A673 (cell line): ENCODE data around the gene EXOSC10. TPM values are rescaled to one million over a fixed set of nuclear protein-coding genes. Genes with fewer than 3 reads are reported as not detected.

ENCODE experiments used
- BruUV-seq: library from RNA; stranded (reverse); fragments of 400-500 nt; replicated peaks from 2 replicates; lab custom pipeline; 2021; lab: Mats Ljungman, UMichigan
- CTCF ChIA-PET: fragments of 300-600 bp; sonication (Branson Sonifier 250); formaldehyde crosslinking; loops from one replicate; lab custom pipeline; 2022; ENCODE audit warnings: antibody characterized with exemption; lab: Charles Lee
- POLR2A ChIA-PET: fragments of 300-600 bp; sonication (Branson Sonifier 250); formaldehyde crosslinking; loops from one replicate; lab custom pipeline; 2022; ENCODE audit warnings: antibody characterized with exemption; ENCODE audit not compliant: low non-redundant PET; lab: Charles Lee
- DNase-seq: peaks from one replicate; pipeline ENCODE4 v3.0.0-alpha.2; 2015; ENCODE audit warnings: low spot score
- H3K27ac ChIP-seq: fragments of 200-600 bp; sonication (generic); 2 replicates; pipeline ENCODE4 v1.5.1; 2016; ENCODE audit warnings: mixed run types, low read depth, mild to moderate bottlenecking, mixed read lengths, antibody characterized with exemption, low read length; ENCODE audit not compliant: poor library complexity, severe bottlenecking
- H3K27me3 ChIP-seq: fragments of 200-600 bp; sonication (generic); replicated peaks from 2 replicates; pipeline ENCODE4 v1.6.1; 2017; ENCODE audit warnings: mixed run types, low read depth, mild to moderate bottlenecking, mixed read lengths, antibody characterized with exemption, low read length; ENCODE audit not compliant: insufficient read depth, poor library complexity
- H3K36me3 ChIP-seq: fragments of 200-600 bp; sonication (generic); 2 replicates; pipeline ENCODE4 v1.6.1; 2016; ENCODE audit warnings: mixed run types, mild to moderate bottlenecking, mixed read lengths, antibody characterized with exemption, low read length; ENCODE audit not compliant: insufficient read depth, poor library complexity, severe bottlenecking
- H3K4me1 ChIP-seq: fragments of 200-600 bp; sonication (generic); 2 replicates; pipeline ENCODE4 v1.6.1; 2017; ENCODE audit warnings: mixed run types, mild to moderate bottlenecking, mixed read lengths, antibody characterized with exemption, low read length; ENCODE audit not compliant: insufficient read depth, poor library complexity, severe bottlenecking
- H3K4me3 ChIP-seq: fragments of 200-600 bp; sonication (generic); 2 replicates; pipeline ENCODE4 v1.5.1; 2016; ENCODE audit warnings: low read depth, mixed run types, mild to moderate bottlenecking, mixed read lengths, low read length; ENCODE audit not compliant: poor library complexity, severe bottlenecking
- H3K9me3 ChIP-seq: fragments of 200-600 bp; sonication (generic); 2 replicates; pipeline ENCODE4 v1.6.1; 2016; ENCODE audit warnings: mixed run types, low read depth, mild to moderate bottlenecking, mixed read lengths, antibody characterized with exemption, low read length; ENCODE audit not compliant: poor library complexity, severe bottlenecking
- EZH2 ChIP-seq: fragments of 200-600 bp; sonication (generic); IDR thresholded peaks from 2 replicates; pipeline ENCODE4 v1.6.1; 2017; ENCODE audit warnings: borderline replicate concordance, low read depth, mild to moderate bottlenecking, mixed read lengths, antibody characterized with exemption, low read length; ENCODE audit not compliant: poor library complexity, severe bottlenecking
- intact Hi-C: fragments of 100-400 bp; cut with micrococcal nuclease; formaldehyde crosslinking; loops from one replicate; pipeline ENCODE4 v1.10.0; 2022; ENCODE audit not compliant: unreplicated experiment
- total RNA-seq: library from RNA; stranded (reverse); gene quantifications from 2 replicates; pipeline ENCODE4 v1.2.3, GENCODE V29; 2021
- TF ChIP-seq, protein P1 (sequence below): fragments of 300-800, 200-600 bp; sonication (generic); conservative IDR thresholded peaks from 2 replicates; pipeline ENCODE4 v1.5.1; 2017; ENCODE audit warnings: low read depth, mild to moderate bottlenecking, antibody characterized with exemption, low read length, moderate library complexity, mixed read lengths

Gene EXOSC10
- total RNA-seq, 1 experiment from 2014 or later = 119 TPM

DNA sequence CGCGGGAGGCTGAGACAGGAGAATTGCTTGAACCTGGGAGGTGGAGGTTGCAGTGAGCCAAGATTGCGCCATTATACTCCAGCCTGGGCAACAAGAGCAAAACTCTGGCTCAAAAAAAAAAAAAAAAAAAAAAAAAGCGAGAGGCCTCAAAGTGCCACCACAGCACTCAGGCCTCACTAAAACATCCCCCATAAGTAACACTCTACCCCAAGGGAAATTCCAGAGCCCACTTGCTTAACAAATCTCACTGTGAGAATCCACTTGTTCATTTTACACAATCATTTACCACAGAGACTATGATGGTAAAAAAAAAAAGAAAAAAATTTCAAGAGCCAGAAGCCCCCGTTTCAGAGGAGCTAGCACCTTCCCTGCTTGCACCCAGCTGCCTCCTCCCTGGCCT is 26.3 kb upstream of the EXOSC10 start:
- intact Hi-C loops = no loop called here
- Histone ChIP-seq H3K4me3 (no peak overlapping the region), H3K27me3 (no peaks in the 10 kb centered on the region), H3K36me3 (peaks cover 65% of the 10 kb centered on the region), H3K27ac (no peak overlapping the region), H3K9me3 (no peaks in the 10 kb centered on the region), H3K4me1 (peaks cover 4% of the 10 kb centered on the region)
- CTCF ChIA-PET = no interaction called here
- DNase-seq = no peak
- POLR2A ChIA-PET = no interaction called here
- no peak for TF ChIP-seq EZH2
- TF ChIP-seq, protein P1, sequence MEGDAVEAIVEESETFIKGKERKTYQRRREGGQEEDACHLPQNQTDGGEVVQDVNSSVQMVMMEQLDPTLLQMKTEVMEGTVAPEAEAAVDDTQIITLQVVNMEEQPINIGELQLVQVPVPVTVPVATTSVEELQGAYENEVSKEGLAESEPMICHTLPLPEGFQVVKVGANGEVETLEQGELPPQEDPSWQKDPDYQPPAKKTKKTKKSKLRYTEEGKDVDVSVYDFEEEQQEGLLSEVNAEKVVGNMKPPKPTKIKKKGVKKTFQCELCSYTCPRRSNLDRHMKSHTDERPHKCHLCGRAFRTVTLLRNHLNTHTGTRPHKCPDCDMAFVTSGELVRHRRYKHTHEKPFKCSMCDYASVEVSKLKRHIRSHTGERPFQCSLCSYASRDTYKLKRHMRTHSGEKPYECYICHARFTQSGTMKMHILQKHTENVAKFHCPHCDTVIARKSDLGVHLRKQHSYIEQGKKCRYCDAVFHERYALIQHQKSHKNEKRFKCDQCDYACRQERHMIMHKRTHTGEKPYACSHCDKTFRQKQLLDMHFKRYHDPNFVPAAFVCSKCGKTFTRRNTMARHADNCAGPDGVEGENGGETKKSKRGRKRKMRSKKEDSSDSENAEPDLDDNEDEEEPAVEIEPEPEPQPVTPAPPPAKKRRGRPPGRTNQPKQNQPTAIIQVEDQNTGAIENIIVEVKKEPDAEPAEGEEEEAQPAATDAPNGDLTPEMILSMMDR = no peak
- no TSS peak for BruUV-seq

DNA sequence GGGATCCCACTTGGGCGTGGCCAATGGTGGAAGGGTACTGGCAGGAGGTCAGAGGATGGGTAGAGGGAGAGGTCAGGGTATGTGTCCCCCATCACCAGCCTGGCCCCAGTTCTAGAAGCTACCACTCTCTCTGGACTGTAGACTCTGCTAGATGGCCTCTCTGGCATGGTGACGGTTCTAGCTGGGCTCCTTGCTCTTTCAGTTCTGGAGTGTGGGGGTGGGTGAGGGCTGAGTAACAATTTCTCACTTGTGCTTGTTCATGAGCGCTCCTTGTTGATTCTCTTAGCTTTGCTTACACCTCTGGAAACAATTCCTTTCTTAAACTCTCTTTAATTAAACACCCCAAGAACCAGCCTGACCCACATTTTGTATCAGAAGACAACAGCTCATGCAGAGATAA is 25.3 kb upstream of the EXOSC10 start:
- Histone ChIP-seq H3K9me3 (no peaks in the 10 kb centered on the region), H3K4me3 (no peak overlapping the region), H3K27ac (no peak overlapping the region), H3K27me3 (no peaks in the 10 kb centered on the region), H3K36me3 (peaks cover 60% of the 10 kb centered on the region), H3K4me1 (peaks cover 4% of the 10 kb centered on the region)
- DNase-seq = no peak
- POLR2A ChIA-PET = no interaction called here
- TF ChIP-seq EZH2 = no peak
- TF ChIP-seq, protein P1 = no peak
- no TSS peak for BruUV-seq
- intact Hi-C loops = no loop called here
- CTCF ChIA-PET = no interaction called here

DNA sequence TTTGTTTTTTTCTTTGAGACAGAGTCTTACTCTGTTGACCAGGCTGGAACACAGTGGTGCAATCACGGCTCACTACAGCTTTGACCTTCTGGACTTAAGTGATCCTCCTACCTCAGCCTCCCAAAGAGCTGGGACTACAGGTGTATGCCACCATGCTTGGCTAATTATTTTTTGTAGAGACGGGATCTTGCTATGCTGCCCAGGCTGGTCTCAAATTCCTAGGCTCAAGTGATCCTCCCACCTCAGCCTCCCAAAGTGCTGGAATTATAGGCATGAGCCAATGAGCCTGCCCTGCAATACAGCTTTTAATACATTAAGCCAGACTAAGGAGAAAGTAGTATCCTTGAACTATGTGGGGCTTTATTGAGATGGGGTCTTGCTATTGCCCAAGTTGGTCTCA is 16.6 kb upstream of the EXOSC10 start:
- Histone ChIP-seq H3K36me3 (peaks cover 33% of the 10 kb centered on the region), H3K27me3 (no peaks in the 10 kb centered on the region), H3K9me3 (no peaks in the 10 kb centered on the region), H3K27ac (no peak overlapping the region), H3K4me1 (no peaks in the 10 kb centered on the region), H3K4me3 (no peak overlapping the region)
- ChIA-PET CTCF (no interaction called here), POLR2A (no interaction called here)
- DNase-seq = no peak
- intact Hi-C loops = no loop called here
- TF ChIP-seq, protein P1 = no peak
- no peak for TF ChIP-seq EZH2
- BruUV-seq = no TSS peak
